ENCODE data around the gene CDH23. TPM values are rescaled to one million over a fixed set of nuclear protein-coding genes. Genes with fewer than 3 reads are reported as not detected.

Gene CDH23
- total RNA-seq, 2 donors from 2014 or later = 4.7 to 8.0 TPM

- ATAC-seq = peak; percentile 21 to 36
- intact Hi-C loops (cut with DNase I) = no loop called here
- no peak for DNase-seq
These were observed 368.6 kb downstream of the CDH23 start for GRCh38 chr10:71765176-71765904.

- DNase-seq (no peak), ATAC-seq (no peak)
- intact Hi-C loops (cut with DNase I) = no loop called here
These were observed 369.4 kb downstream of the CDH23 start for GRCh38 chr10:71765906-71766716.

GRCh38 chr10:71766717-71767419, 370.1 kb downstream of the CDH23 start:
- peak; percentile 86 for DNase-seq
- intact Hi-C loops (cut with DNase I) = no loop called here
- ATAC-seq = peak; percentile 28 to 74

GRCh38 chr10:71767420-71768035, 370.8 kb downstream of the CDH23 start:
- ATAC-seq (peak; percentile 7 to 18), DNase-seq (peak; percentile 77)
- intact Hi-C loops (cut with DNase I) = no loop called here

GRCh38 chr10:71769279-71769823, 372.6 kb downstream of the CDH23 start:
- no peak for ATAC-seq
- no peak for DNase-seq
- intact Hi-C loops (cut with DNase I) = no loop called here

GRCh38 chr10:71770255-71770654, 373.5 kb downstream of the CDH23 start:
- no peak for DNase-seq
- intact Hi-C loops (cut with DNase I) = no loop called here
- ATAC-seq = no peak

GRCh38 chr10:71770789-71771188, 374.1 kb downstream of the CDH23 start:
- intact Hi-C loops (cut with DNase I) = no loop called here

GRCh38 chr10:71771204-71771603, 374.5 kb downstream of the CDH23 start:
- intact Hi-C loops (cut with DNase I) = no loop called here
- DNase-seq = no peak
- no peak for ATAC-seq

More at GRCh38 chr10:71770789-71771188, 374.1 kb downstream of the CDH23 start:
- ATAC-seq = peak in 1 of 2 donors; percentile 6
- no peak for DNase-seq

GRCh38 chr10:71771821-71772617, 375.3 kb downstream of the CDH23 start:
- ATAC-seq (peak; percentile 40 to 75), DNase-seq (peak; percentile 84)
- intact Hi-C loops (cut with DNase I) = loop anchor here in 1 of 2 donors (2.0 kb wide), 1 partner anchor 75 kb away; no protein-coding TSS in a partner anchor

GRCh38 chr10:71772832-71773220, 376.1 kb downstream of the CDH23 start:
- ATAC-seq (peak; percentile 5 to 9), DNase-seq (no peak)
- intact Hi-C loops (cut with DNase I) = loop anchor here in 1 of 2 donors (2.0 kb wide), 1 partner anchor 76 kb away; no protein-coding TSS in a partner anchor

GRCh38 chr10:71773221-71773971, 376.7 kb downstream of the CDH23 start, which contains the start of gene VSIR:
Gene VSIR, minus strand, starts transcription at chr10:71773520. Its CDS starts 81 bp downstream, at chr10:71773439.
- intact Hi-C loops (cut with DNase I) = loop anchor here in 1 of 2 donors (2.0 kb wide), 1 partner anchor 77 kb away; no protein-coding TSS in a partner anchor
- DNase-seq (peak; percentile 90), ATAC-seq (peak; percentile 87 to 88)

- intact Hi-C loops (cut with DNase I) = no loop called here
- DNase-seq (no peak), ATAC-seq (no peak)
These were observed 378.4 kb downstream of the CDH23 start for GRCh38 chr10:71774916-71775702.

- no peak for ATAC-seq
- DNase-seq = no peak
- intact Hi-C loops (cut with DNase I) = no loop called here
These were observed 379.8 kb downstream of the CDH23 start for GRCh38 chr10:71776481-71776925.

- intact Hi-C loops (cut with DNase I) = no loop called here
- ATAC-seq (no peak), DNase-seq (no peak)
These were observed 380.7 kb downstream of the CDH23 start for GRCh38 chr10:71777213-71777985.

GRCh38 chr10:71778071-71778825, 381.5 kb downstream of the CDH23 start:
- DNase-seq = no peak
- intact Hi-C loops (cut with DNase I) = no loop called here
- ATAC-seq = no peak
